Keratinocyte (primary cell): ENCODE results near the gene CFAP20. TPM values are rescaled to one million over a fixed set of nuclear protein-coding genes. Genes with fewer than 3 reads are reported as not detected.
"Not testable (repeated sequence)": the region's sequence is repeated elsewhere in the genome, so short reads cannot be mapped to it uniquely, and the experiment has no call there.

Experiments
- DNase-seq: peaks from one replicate; pipeline ENCODE4 v3.0.0-alpha.2; 2011; ENCODE audit warnings: low read depth, missing footprints, low spot score
- FAIRE-seq: peaks from 2 replicates; lab custom pipeline; 2011; peaks lifted over from hg19 to GRCh38; lab: Jason Lieb, UNC
- H2AFZ ChIP-seq: 2 replicates; pipeline ENCODE4 v1.6.0; 2012; ENCODE audit warnings: low read length, control low read depth, inconsistent platforms; ENCODE audit not compliant: control insufficient read depth
- H3K27ac ChIP-seq: 2 replicates; pipeline ENCODE4 v1.5.1; 2011; ENCODE audit warnings: low read length; ENCODE audit not compliant: control insufficient read depth, insufficient read depth
- H3K27me3 ChIP-seq: 3 replicates; pipeline ENCODE4 v1.6.0; 2011; ENCODE audit warnings: low read length; ENCODE audit not compliant: control insufficient read depth, insufficient read depth; ENCODE audit errors: extremely low read depth
- H3K36me3 ChIP-seq, 2 experiments: 2 replicates in 1 of 2; 3 replicates in 1 of 2; pipeline ENCODE4 v1.5.1; 2011; ENCODE audit warnings: low read length in 2 of 2, mild to moderate bottlenecking in 1 of 2; ENCODE audit not compliant: control insufficient read depth in 2 of 2, insufficient read depth in 2 of 2; ENCODE audit errors: extremely low read depth in 1 of 2
- H3K4me1 ChIP-seq: 3 replicates; pipeline ENCODE4 v1.5.1; 2011; ENCODE audit warnings: low read length; ENCODE audit not compliant: control insufficient read depth, insufficient read depth; ENCODE audit errors: extremely low read depth
- H3K4me2 ChIP-seq: 3 replicates; pipeline ENCODE4 v1.6.0; 2011; ENCODE audit warnings: low read depth, low read length; ENCODE audit not compliant: control insufficient read depth, insufficient read depth; ENCODE audit errors: extremely low read depth
- H3K4me3 ChIP-seq, 3 experiments: fragments of 200-600 bp in 1 of 3; sonication (generic) in 1 of 3; 2 replicates in 2 of 3; 3 replicates in 1 of 3; pipeline ENCODE4 v1.5.1; 2011 to 2016; ENCODE audit warnings: low read length in 3 of 3, mild to moderate bottlenecking in 3 of 3, control low read depth in 2 of 3, inconsistent platforms in 1 of 3, low read depth in 1 of 3, mixed read lengths in 1 of 3, mixed run types in 1 of 3, moderate library complexity in 1 of 3; ENCODE audit not compliant: control insufficient read depth in 2 of 3, insufficient read depth in 2 of 3; ENCODE audit errors: extremely low read depth in 1 of 3
- H3K79me2 ChIP-seq: 2 replicates; pipeline ENCODE4 v1.6.0; 2012; ENCODE audit warnings: low read length; ENCODE audit not compliant: control insufficient read depth, insufficient read depth
- H3K9ac ChIP-seq: 3 replicates; pipeline ENCODE4 v1.6.0; 2011; ENCODE audit warnings: low read length; ENCODE audit not compliant: control insufficient read depth, insufficient read depth; ENCODE audit errors: extremely low read depth
- H3K9me1 ChIP-seq: 3 replicates; pipeline ENCODE4 v1.6.0; 2011; ENCODE audit warnings: low read length; ENCODE audit not compliant: control insufficient read depth, insufficient read depth; ENCODE audit errors: extremely low read depth
- H3K9me3 ChIP-seq: 2 replicates; pipeline ENCODE4 v1.5.1; 2012; ENCODE audit warnings: low read depth, low read length; ENCODE audit not compliant: control insufficient read depth
- H4K20me1 ChIP-seq: 3 replicates; pipeline ENCODE4 v1.6.0; 2011; ENCODE audit warnings: low read length; ENCODE audit not compliant: control insufficient read depth, insufficient read depth; ENCODE audit errors: extremely low read depth
- CTCF ChIP-seq, 3 experiments: IDR thresholded peaks in 1 of 3; conservative IDR thresholded peaks in 1 of 3; optimal IDR thresholded peaks in 1 of 3; 2 replicates in 2 of 3; 3 replicates in 1 of 3; pipeline versions ENCODE3 to v1.5.1; 2011; ENCODE audit warnings: low read length in 3 of 3, mild to moderate bottlenecking in 3 of 3, moderate library complexity in 2 of 3, control low read depth in 1 of 3, inconsistent platforms in 1 of 3; ENCODE audit not compliant: insufficient read depth in 2 of 3; ENCODE audit errors: extremely low read depth in 1 of 3
- EZH2 ChIP-seq: IDR thresholded peaks from one replicate; pipeline ENCODE4 v1.6.1; 2012; ENCODE audit warnings: inconsistent platforms, mild to moderate bottlenecking, low read length, moderate library complexity
- dilution Hi-C: fragments of 300-500 bp; cut with MboI; formaldehyde crosslinking; loops from one replicate; pipeline ENCODE4 v1.7.0; 2020; ENCODE audit warnings: low sequenced_read_pairs; ENCODE audit not compliant: extremely low pct_ligation_motif_present
- polyA plus RNA-seq, 5 experiments: library from polyadenylated mRNA; depleted of rRNA in 3 of 5; stranded (reverse) in 3 of 5; stranded (forward) in 1 of 5; unstranded in 1 of 5; fragments of >200 nt; gene quantifications; 1 replicate in 1 of 5; 2 replicates in 3 of 5; 3 replicates in 1 of 5; pipeline versions ENCODE4 v1.2.1 to v1.2.3, GENCODE V29; 2011 to 2012; ENCODE audit warnings: missing spikeins in 2 of 5, low read depth in 1 of 5, low replicate concordance in 1 of 5

The CFAP20 gene
- polyA plus RNA-seq, 1 donor (not counting 4 experiments of a cell fraction or from before 2014, with no cell fraction given), result 52.0 TPM

GRCh38 chr16:58076514-58076913 is 52.7 kb downstream of the CFAP20 start:
- Histone ChIP-seq H3K9ac (no peak overlapping the region), H3K9me3 (peaks cover 2% of the 10 kb centered on the region), H3K4me3 (no peak overlapping the region), H3K79me2 (no peaks in the 10 kb centered on the region), H3K36me3 (no peaks in the 10 kb centered on the region), H3K4me2 (no peak overlapping the region), H4K20me1 (no peaks in the 10 kb centered on the region), H3K27ac (no peak overlapping the region), H3K4me1 (no peaks in the 10 kb centered on the region), H3K27me3 (no peaks in the 10 kb centered on the region), H3K9me1 (no peaks in the 10 kb centered on the region), H2AFZ (no peak overlapping the region)
- DNase-seq, result no peak
- FAIRE-seq, result no peak
- TF ChIP-seq EZH2 (no peak), CTCF (optimal IDR thresholded peaks at IDR 0.05 in 1 of 3, IDR thresholded peaks at IDR 0.05 in 1 of 3, conservative IDR thresholded peaks at IDR 0.05 in 1 of 3; ENCODE audit: extremely low read depth in 1 of 3, insufficient read depth in 2 of 3, low read length in 3 of 3) (no peak)
- dilution Hi-C loops, result no loop called here

- Histone ChIP-seq H3K4me3 (no peak overlapping the region), H3K36me3 (no peaks in the 10 kb centered on the region), H3K27me3 (no peaks in the 10 kb centered on the region), H3K9me1 (no peaks in the 10 kb centered on the region), H3K9me3 (peaks cover 2% of the 10 kb centered on the region), H3K4me2 (no peak overlapping the region), H3K79me2 (no peaks in the 10 kb centered on the region), H2AFZ (no peak overlapping the region), H3K4me1 (no peaks in the 10 kb centered on the region), H3K27ac (no peak overlapping the region), H4K20me1 (no peaks in the 10 kb centered on the region), H3K9ac (no peak overlapping the region)
- no peak for DNase-seq
- TF ChIP-seq EZH2, result no peak
- no peak for TF ChIP-seq CTCF (optimal IDR thresholded peaks at IDR 0.05 in 1 of 3, IDR thresholded peaks at IDR 0.05 in 1 of 3, conservative IDR thresholded peaks at IDR 0.05 in 1 of 3; ENCODE audit: extremely low read depth in 1 of 3, insufficient read depth in 2 of 3, low read length in 3 of 3)
- dilution Hi-C loops, result no loop called here
- FAIRE-seq, result no peak
Measured at GRCh38 chr16:58074657-58075056, 54.5 kb downstream of the CFAP20 start.

GRCh38 chr16:58073086-58073485 is 56.1 kb downstream of the CFAP20 start:
- H3K27me3 ChIP-seq, H3K36me3 ChIP-seq, H3K9me3 ChIP-seq, DNase-seq, H3K79me2 ChIP-seq, H3K9me1 ChIP-seq, H3K4me3 ChIP-seq, FAIRE-seq, dilution Hi-C loops, H4K20me1 ChIP-seq, H2AFZ ChIP-seq, H3K27ac ChIP-seq, H3K4me2 ChIP-seq, H3K4me1 ChIP-seq, H3K9ac ChIP-seq: not testable (repeated sequence)

- H2AFZ ChIP-seq, H3K79me2 ChIP-seq, H4K20me1 ChIP-seq, H3K9ac ChIP-seq, H3K36me3 ChIP-seq, H3K9me3 ChIP-seq, FAIRE-seq, H3K4me1 ChIP-seq, dilution Hi-C loops, H3K27me3 ChIP-seq, DNase-seq, H3K4me2 ChIP-seq, H3K27ac ChIP-seq, H3K4me3 ChIP-seq, H3K9me1 ChIP-seq: not testable (repeated sequence)
Measured at GRCh38 chr16:58072134-58072533, 57.0 kb downstream of the CFAP20 start.
